Brain pericyte (primary cell): ENCODE measurements around the gene CDC42EP5.
"Not testable (repeated sequence)": the region's sequence is repeated elsewhere in the genome, so short reads cannot be mapped to it uniquely, and the experiment has no call there.

ENCODE experiments used
- DNase-seq: peaks from one replicate; pipeline ENCODE4 v3.0.0-alpha.2; 2012; ENCODE audit warnings: low read depth, low spot score

The CDC42EP5 gene

GRCh38 chr19:54448774-54449700 is 24.1 kb downstream of the CDC42EP5 start, which contains the start of gene LENG8:
TSS of gene LENG8 (plus strand) at chr19:54449199. CDS start at chr19:54451345, 2,146 bp downstream.
- peak; percentile 98 for DNase-seq

- no peak for DNase-seq
Measured at GRCh38 chr19:54448040-54448773, 24.9 kb downstream of the CDC42EP5 start.

- not testable (repeated sequence) for DNase-seq
Measured at GRCh38 chr19:54446349-54446748, 26.7 kb downstream of the CDC42EP5 start.

GRCh38 chr19:54444737-54445136 is 28.4 kb downstream of the CDC42EP5 start:
- DNase-seq: no peak

- no peak for DNase-seq
Measured at GRCh38 chr19:54440641-54441040, 32.5 kb downstream of the CDC42EP5 start.

GRCh38 chr19:54439174-54439851 is 33.8 kb downstream of the CDC42EP5 start:
- DNase-seq: no peak

GRCh38 chr19:54436628-54437252 is 36.4 kb downstream of the CDC42EP5 start:
- DNase-seq: no peak

- DNase-seq: no peak
Measured at GRCh38 chr19:54436031-54436523, 37.0 kb downstream of the CDC42EP5 start.

GRCh38 chr19:54435551-54436016 is 37.5 kb downstream of the CDC42EP5 start:
- no peak for DNase-seq

- no peak for DNase-seq
Measured at GRCh38 chr19:54434873-54435214, 38.3 kb downstream of the CDC42EP5 start.

- DNase-seq: no peak
Measured at GRCh38 chr19:54434112-54434872, 38.8 kb downstream of the CDC42EP5 start.

GRCh38 chr19:54433697-54434096 is 39.4 kb downstream of the CDC42EP5 start:
- no peak for DNase-seq

- no peak for DNase-seq
Measured at GRCh38 chr19:54432144-54432738, 40.9 kb downstream of the CDC42EP5 start.

GRCh38 chr19:54431255-54431838 is 41.7 kb downstream of the CDC42EP5 start:
- DNase-seq: no peak

GRCh38 chr19:54430306-54431254 is 42.5 kb downstream of the CDC42EP5 start:
- no peak for DNase-seq

- no peak for DNase-seq
Measured at GRCh38 chr19:54429545-54430227, 43.4 kb downstream of the CDC42EP5 start.

GRCh38 chr19:54429176-54429495 is 44.0 kb downstream of the CDC42EP5 start:
- no peak for DNase-seq
